Ovary (tissue), 9 donors: Measurements from ENCODE around the gene FMO5. TPM values are rescaled to one million over a fixed set of nuclear protein-coding genes. Genes with fewer than 3 reads are reported as not detected.

Experiments used
- DNase-seq, 5 donors: peaks; one replicate each; pipeline ENCODE4 v3.0.0-alpha.2; 2019 to 2020
- H3K27ac ChIP-seq, 2 donors: fragments of 200-600 bp; one replicate each; pipeline versions ENCODE4 v1.5.1 to v1.8.0; 2019 to 2022
- H3K27me3 ChIP-seq: fragments of 200-600 bp; one replicate; pipeline ENCODE4 v1.8.0; 2022
- H3K36me3 ChIP-seq: fragments of 200-600 bp; sonication (generic); one replicate; pipeline ENCODE4 v1.5.1; 2019
- H3K4me1 ChIP-seq: one replicate; pipeline ENCODE4 v1.8.1; 2013; ENCODE audit warnings: mild to moderate bottlenecking, moderate library complexity; ENCODE audit not compliant: insufficient read depth
- H3K4me3 ChIP-seq: fragments of 200-600 bp; sonication (generic); one replicate; pipeline ENCODE4 v1.5.1; 2017
- H3K9me3 ChIP-seq, 2 donors: fragments of 200-600 bp in 1 of 2; sonication (generic) in 1 of 2; one replicate each; pipeline versions ENCODE4 v1.5.1 to v1.8.1; 2013 to 2019; ENCODE audit warnings: mild to moderate bottlenecking in 1 of 2, moderate library complexity in 1 of 2
- CTCF ChIP-seq, 3 donors: fragments of 450-650 bp in 2 of 3; fragments of 200-600 bp in 1 of 3; IDR thresholded peaks; one replicate each; pipeline versions ENCODE4 v1.5.1 to v1.8.0; 2016 to 2022; ENCODE audit warnings: antibody characterized with exemption in 3 of 3, mild to moderate bottlenecking in 1 of 3
- EP300 ChIP-seq: sonication (generic); formaldehyde crosslinking; IDR thresholded peaks from one replicate; pipeline ENCODE4 v1.6.1; 2017; ENCODE audit warnings: antibody characterized with exemption
- POLR2A ChIP-seq: fragments of 450-650 bp; IDR thresholded peaks from one replicate; pipeline ENCODE4 v1.6.1; 2017; ENCODE audit warnings: antibody characterized with exemption, mild to moderate bottlenecking, moderate library complexity
- WGBS, 3 donors: extraction: QIAGEN DNeasy Blood & Tissue Kit in 1 of 3; methylation state at CpG; one replicate each; pipeline versions ENCODE4 v1.1.5 to v1.1.7; 2013 to 2017; 5-methylcytosine and 5-hydroxymethylcytosine counted together
- intact Hi-C, 4 donors: fragments of 100-400 bp; cut with DNase I; formaldehyde crosslinking; loops; one replicate each; pipeline versions ENCODE4 v1.11.0 to v1.15.1; 2022 to 2023
- polyA plus RNA-seq, 2 donors: library from polyadenylated mRNA; stranded (reverse); fragments of 200-250 nt in 1 of 2; fragments of 350-450 nt in 1 of 2; fragmentation: Illumina TruSeq in 1 of 2; extraction: RNeasy Lipid Tissue Mini Kit (QIAGEN cat#74804) in 1 of 2; gene quantifications; one replicate each; pipeline ENCODE4 v1.2.3, GENCODE V29; 2013 to 2014
- total RNA-seq, 7 donors: library from RNA; depleted of rRNA in 2 of 7; stranded (reverse); fragments of >200 nt in 2 of 7; fragmentation: NEBNext Ultra II Directional in 3 of 7; extraction: Animal tissue kit (Norgen Biotek cat#: 25700) in 3 of 7; gene quantifications; one replicate each; pipeline versions ENCODE4 v1.1.0 to v1.2.4, GENCODE V29; 2016 to 2023
- donor health status: DM: no; HTN: no; CAD: no; lungs with moderate emphysema.
- donor health status: DM: no; HTN: no; CAD: no.
- donor health status: Bipolar disorder and iron deficiency.
- donor health status: DM: yes; HTN: yes; CAD: no.
- donor health status: DM: no; HTN: no; CAD: no.
- donor health status: DM: yes; HTN: yes; CAD: no.

The FMO5 gene
- total and polyA plus RNA-seq, 9 donors: 1.8 to 5.7 (median 3.4) TPM

GRCh38 chr1:147223740-147224615 lies 1.2 kb downstream of the FMO5 start:
- intact Hi-C loops: no loop called here
- Histone ChIP-seq H3K36me3 (no peaks in the 10 kb centered on the region), H3K27me3 (no peaks in the 10 kb centered on the region), H3K4me3 (no peak overlapping the region), H3K9me3 (no peaks in the 10 kb centered on the region), H3K27ac (no peak overlapping the region), H3K4me1 (no peaks in the 10 kb centered on the region)
- WGBS, 3 donors: 61 to 69% (median 69%) methylated on average over 14 of the region's 14 CpGs
- TF ChIP-seq EP300 (no peak), POLR2A (no peak), CTCF (IDR thresholded peaks at IDR 0.05) (no peak)
- no peak for DNase-seq

GRCh38 chr1:147218606-147219005 lies 6.5 kb downstream of the FMO5 start:
- intact Hi-C loops: no loop called here
- H3K27ac ChIP-seq: no peak overlapping the region
- H3K9me3 ChIP-seq: no peaks in the 10 kb centered on the region
- no peaks in the 10 kb centered on the region for H3K4me1 ChIP-seq
- no peaks in the 10 kb centered on the region for H3K36me3 ChIP-seq
- H3K4me3 ChIP-seq: no peak overlapping the region
- WGBS, 3 donors: 60 to 63% (median 61%) methylated on average over 3 of the region's 3 CpGs
- no peak for DNase-seq
- TF ChIP-seq EP300 (no peak), POLR2A (no peak), CTCF (IDR thresholded peaks at IDR 0.05) (no peak)
- H3K27me3 ChIP-seq: no peaks in the 10 kb centered on the region

GRCh38 chr1:147217141-147217540 lies 8.0 kb downstream of the FMO5 start:
- no peaks in the 10 kb centered on the region for H3K4me1 ChIP-seq
- DNase-seq: no peak
- WGBS, 3 donors: 86 to 99% (median 97%) methylated on average over 7 of the region's 7 CpGs
- no peaks in the 10 kb centered on the region for H3K9me3 ChIP-seq
- H3K36me3 ChIP-seq: no peaks in the 10 kb centered on the region
- no peak for TF ChIP-seq POLR2A
- TF ChIP-seq EP300: no peak
- TF ChIP-seq CTCF (IDR thresholded peaks at IDR 0.05): no peak
- no peak overlapping the region for H3K27ac ChIP-seq
- no peaks in the 10 kb centered on the region for H3K27me3 ChIP-seq
- intact Hi-C loops: no loop called here
- no peak overlapping the region for H3K4me3 ChIP-seq

GRCh38 chr1:147216124-147216523 lies 9.0 kb downstream of the FMO5 start:
- Histone ChIP-seq H3K4me3 (no peak overlapping the region), H3K9me3 (no peaks in the 10 kb centered on the region), H3K27me3 (no peaks in the 10 kb centered on the region), H3K4me1 (no peaks in the 10 kb centered on the region), H3K36me3 (no peaks in the 10 kb centered on the region), H3K27ac (no peak overlapping the region)
- intact Hi-C loops: no loop called here
- TF ChIP-seq POLR2A (no peak), EP300 (no peak), CTCF (IDR thresholded peaks at IDR 0.05) (no peak)
- no peak for DNase-seq
- 74 to 92% (median 92%) methylated on average over 3 of the region's 3 CpGs for WGBS, 3 donors
